Measurements from ENCODE around the gene WDR93.

WDR93 gene

GRCh38 chr15:89690276-89691218 lies at the start of gene WDR93, which contains the start of gene PEX11A:
Gene WDR93 (plus strand): TSS chr15:89690811. CDS start chr15:89701747, 10,936 bp downstream.
Gene PEX11A (minus strand): TSS chr15:89690754. CDS start chr15:89690632, 122 bp downstream.
- DNase-seq: no peak

GRCh38 chr15:89641053-89641452 lies 49.6 kb upstream of the WDR93 start:
- no peak for DNase-seq

DNA sequence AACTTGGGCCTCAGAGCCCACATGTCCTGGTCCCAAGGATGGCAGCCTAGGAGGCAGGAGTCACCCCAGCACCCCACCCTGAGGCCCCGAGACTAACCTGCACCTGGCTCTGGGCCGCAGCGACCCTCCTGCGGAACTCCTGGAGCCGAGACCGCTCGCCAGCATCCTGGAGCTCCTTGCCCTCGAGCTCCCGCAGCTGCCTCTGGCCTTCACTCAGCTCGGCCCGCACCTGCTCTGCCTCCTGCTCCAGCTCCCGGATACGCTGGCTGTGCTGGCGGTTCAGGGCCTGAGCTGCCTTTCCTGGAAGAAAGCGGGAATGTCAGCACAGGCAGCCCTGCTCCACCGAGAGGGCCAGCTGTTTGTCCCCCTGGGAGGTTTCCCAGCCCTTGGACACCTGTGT lies 48.5 kb upstream of the WDR93 start:
- DNase-seq: no peak

DNA sequence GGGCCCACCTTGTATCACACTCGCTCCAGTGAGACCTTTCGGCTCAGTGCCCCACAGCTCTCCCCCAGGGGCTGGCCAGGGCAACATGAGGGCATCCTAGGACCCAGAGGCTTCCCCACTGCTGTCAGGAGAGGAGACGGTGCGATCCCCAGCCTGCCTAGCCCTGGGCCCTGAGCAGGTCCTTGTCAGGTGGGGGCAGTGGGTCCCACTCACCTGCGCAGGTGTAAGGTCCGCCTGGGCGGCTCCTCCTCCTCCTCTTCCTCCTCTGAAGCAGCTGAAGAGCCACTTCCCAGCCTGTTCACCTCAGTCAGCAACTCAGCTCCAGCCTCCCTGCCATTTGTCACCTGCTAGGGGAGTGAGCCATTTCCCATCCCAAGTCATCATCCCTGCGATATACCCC lies 44.9 kb upstream of the WDR93 start:
- DNase-seq: no peak

DNA sequence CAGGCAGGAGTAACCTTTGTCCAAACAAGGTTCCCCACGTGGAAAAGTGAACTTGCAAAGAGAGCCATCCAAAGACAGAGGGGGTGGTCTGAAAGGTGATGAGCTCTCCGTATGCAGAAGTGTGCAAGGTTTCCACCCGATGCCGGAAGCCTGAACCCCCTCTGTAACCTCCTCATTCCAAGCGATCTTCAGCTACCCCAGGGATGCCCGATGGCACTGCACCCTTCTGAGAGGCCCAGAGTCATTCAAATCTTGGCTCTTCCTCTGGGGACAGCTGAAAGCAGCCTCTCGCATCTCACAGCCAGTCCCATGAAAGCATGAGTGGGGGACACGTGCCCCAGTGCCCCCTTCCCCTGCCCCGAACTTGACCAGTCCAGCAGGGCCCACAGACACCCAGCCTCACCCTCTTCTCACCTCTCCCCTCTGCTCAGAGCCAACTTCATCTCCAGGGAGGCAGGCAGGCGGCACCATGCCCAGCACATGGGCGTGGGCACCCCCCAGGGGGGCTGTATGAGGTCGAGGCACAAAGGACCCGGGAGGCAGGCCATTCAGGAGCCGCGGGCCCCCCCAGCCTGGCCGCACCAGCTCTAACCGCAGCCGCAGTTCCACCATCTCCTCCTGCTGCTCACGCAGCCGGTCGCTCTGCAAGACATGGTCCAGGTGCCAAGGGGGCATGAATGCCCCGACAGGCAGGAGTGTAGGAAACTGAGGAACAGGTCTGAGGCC lies 44.0 kb upstream of the WDR93 start:
- DNase-seq: no peak

GRCh38 chr15:89647191-89647851 lies 43.3 kb upstream of the WDR93 start:
- DNase-seq: peak; percentile 95

DNA sequence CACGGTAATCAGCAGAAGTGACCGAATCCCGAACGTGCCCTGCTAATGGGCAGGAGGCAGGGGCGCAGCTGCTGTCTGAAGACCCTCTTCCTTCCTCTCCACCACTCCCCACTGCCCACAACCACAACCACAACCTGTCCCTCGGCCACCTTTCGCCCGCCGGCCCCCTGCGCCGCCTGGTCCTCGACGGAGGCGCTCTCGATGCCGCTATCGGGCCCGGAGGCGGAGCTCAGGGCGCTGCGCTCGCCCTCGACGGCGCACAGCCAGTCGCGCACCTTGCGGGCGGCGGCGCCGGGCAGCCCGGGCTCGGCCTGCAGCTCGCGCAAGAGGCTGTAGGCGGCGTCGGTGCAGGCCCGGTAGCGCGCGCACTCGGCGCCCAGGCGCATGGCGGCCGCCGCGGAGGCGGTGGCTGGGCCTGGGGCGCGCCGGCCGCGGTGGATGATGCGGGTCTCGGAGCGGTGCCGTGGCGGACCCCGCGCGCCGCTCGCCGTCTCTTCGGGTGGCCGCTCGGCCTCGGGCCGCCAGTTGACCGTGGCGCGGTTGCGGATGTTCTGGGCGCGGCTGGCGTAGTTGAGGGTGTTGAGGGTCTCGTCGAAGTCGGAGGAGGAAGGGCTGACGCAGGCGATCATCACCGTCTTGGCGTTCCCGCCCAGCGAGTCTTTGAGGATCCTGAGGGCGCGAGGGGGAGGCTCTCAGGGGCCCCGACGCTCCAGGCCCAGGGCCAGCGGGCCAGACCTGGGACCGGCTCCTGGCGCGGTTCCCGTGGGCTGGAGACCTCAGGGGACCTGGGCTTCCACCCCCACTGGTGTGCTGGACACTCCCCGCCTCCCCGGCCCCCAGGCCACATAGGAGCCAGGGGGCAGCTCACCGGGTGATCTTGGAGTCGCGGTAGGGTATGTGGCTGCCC lies 42.3 kb upstream of the WDR93 start:
- no peak for DNase-seq

DNA sequence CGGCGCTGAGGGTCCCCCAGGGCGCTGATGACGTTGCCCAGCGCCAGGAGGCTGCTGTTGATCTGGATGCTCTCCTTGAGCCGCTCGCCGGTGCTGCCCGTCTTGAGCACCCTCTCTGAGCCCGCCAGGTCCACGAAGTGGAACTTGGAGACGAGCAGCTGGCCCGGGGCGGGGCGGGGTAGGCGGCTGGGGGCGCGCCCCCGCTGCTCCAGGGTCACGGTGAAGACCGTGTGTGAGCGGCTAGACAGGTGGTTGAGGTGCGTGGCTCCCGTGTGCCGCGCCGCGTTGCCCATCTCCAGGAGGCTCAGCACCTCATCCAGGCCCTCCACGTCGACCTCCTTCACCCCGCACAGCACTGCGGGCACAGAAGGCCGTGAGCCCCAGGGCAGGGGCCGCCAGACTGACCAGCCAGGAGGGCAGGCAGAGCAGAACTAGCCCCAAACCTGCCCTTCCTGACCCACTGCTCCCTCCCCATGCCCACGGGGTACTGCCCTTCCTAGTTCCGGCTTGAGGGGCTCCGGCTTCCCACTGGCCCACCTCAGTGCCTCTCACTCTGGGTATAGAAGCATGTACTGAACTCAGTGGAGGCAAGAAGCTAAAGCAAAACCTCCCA lies 41.5 kb upstream of the WDR93 start:
- DNase-seq: no peak

- no peak for DNase-seq
These were observed 40.9 kb upstream of the WDR93 start for GRCh38 chr15:89649716-89650115.

- no peak for DNase-seq
These were observed 38.5 kb upstream of the WDR93 start for GRCh38 chr15:89652131-89652530.

DNA sequence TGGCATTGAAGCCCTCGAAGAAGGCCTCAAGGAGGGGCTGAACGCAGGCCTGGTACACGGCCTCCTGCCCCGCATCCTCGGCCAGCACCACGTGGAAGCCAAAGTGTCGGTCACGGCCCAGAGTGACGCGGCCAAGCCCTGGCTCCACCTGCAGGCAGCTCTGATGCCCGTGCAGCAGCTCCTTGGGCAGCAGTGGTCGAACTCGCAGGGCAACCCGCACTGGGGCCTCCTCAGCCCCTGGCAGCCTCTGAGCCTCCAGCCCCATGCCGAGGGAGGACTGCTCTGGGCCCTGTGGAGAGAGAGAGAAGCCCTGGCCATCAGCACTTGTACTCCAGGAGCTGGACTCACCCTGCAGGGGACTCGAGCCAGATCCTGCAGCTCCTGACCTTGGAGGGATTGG lies 37.9 kb upstream of the WDR93 start:
- no peak for DNase-seq

DNA sequence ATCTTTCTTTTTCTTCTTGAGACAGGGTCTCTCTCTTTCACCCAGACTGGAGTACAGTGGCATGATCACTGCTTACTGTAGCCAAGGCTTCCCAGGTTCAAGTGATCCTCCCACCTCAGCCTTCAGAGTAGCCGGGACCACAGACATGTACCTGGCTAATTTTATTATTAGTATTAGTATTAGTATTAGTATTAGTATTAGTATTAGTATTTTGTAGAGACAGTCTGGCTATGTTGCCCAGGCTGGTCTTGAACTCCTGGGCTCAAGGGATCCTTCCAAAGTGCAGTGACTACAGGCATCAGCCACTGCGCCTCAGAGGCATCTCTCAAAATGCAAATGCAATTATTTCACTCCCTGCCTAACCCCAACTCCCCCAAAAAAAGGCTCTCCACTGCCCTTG lies 37.0 kb upstream of the WDR93 start:
- no peak for DNase-seq

DNA sequence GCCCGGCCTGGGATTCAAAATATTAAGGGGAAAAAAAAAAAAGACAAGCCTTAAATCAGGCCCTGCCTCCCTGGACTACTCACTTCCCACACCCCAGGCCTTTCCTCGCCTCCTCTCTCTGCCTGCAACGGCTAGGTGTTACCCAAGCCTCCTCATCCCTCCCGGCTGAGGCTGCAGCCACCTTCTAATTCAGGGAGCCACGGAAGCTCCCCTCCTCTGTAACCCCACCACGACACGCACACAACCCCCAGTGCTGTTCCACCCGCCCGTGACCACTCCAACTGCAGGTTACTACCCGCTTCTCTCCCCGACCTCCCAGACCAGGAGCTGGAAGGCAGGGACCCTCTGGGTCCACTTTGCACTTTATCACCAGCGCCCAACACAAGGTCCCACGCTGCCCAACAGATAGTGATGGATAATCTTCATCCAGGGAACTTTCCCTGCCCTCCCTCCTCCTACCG lies 36.3 kb upstream of the WDR93 start:
- no peak for DNase-seq

GRCh38 chr15:89654847-89655805 lies 35.5 kb upstream of the WDR93 start, which contains the start of gene KIF7:
Gene KIF7 (minus strand): TSS chr15:89655467. CDS start chr15:89652930, 2,537 bp downstream.
- DNase-seq: peak; percentile 77

GRCh38 chr15:89656116-89656815 lies 34.3 kb upstream of the WDR93 start:
- peak; percentile 3 for DNase-seq

- DNase-seq: no peak
These were observed 32.9 kb upstream of the WDR93 start for GRCh38 chr15:89657686-89658200.

- no peak for DNase-seq
These were observed 31.3 kb upstream of the WDR93 start for GRCh38 chr15:89659295-89659694.

GRCh38 chr15:89660556-89660955 lies 30.1 kb upstream of the WDR93 start:
- DNase-seq: no peak

DNA sequence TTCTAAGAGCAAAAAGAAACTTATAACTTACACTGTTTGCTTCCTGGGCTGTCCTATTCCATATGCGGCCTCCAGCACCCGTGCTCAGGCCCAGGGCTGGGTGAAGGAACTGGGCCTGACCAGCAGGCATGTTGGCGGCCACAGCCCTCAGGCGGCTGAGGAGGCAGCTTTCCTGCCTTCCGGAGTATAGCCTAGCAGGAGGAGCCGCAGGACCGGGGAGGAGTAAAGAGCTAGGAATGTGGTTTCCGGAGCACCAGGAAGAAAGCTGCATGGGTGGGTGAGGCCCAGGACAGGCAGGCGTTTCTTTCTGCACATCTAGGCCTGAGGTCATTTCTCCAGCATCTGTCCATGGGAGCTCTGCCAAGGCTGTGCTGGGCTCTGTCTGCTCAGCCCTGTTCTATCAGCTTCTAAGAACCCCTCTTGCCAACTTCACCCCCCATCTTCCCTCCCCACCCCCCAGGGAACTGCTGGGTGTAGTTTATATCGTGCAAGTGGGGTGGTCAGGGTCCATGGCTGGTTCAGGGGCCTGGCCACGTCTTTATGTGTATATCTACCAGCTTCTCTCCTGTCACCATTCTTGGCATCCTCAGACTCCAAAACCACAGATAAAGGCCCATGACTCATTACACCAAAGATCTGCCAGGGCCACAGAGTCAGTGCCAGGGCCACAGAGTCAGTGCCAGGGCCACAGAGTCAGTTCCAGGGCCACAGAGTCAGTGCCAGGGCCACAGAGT lies 27.6 kb upstream of the WDR93 start:
- no peak for DNase-seq

Measured in 8988T (cell line).